Caki2 (cell line): ENCODE data around the gene MTUS2. TPM values are rescaled to one million over a fixed set of nuclear protein-coding genes. Genes with fewer than 3 reads are reported as not detected.
A peak's percentile ranks its signal among the peaks of the same experiment; 100 is the strongest.

Experiments used
- DNase-seq: peaks from one replicate; pipeline ENCODE4 v3.0.0-alpha.2; 2015; ENCODE audit warnings: low read depth
- in situ Hi-C: cut with HindIII; loops from 2 replicates; pipeline ENCODE4 v1.10.0; 2016; ENCODE audit warnings: low sequenced_read_pairs, low pct_unique_long_range_greater_than_20kb, mixed read lengths
- total RNA-seq: library from RNA; depleted of rRNA; stranded (reverse); fragments of >200 nt; shearing (Covaris generic); gene quantifications from 2 replicates; pipeline ENCODE4 v1.2.3, GENCODE V29; 2014; ENCODE audit warnings: low replicate concordance

MTUS2 gene
- total RNA-seq, 1 experiment from 2014 or later, result not detected

GRCh38 chr13:29507356-29507755 lies 687.2 kb downstream of the MTUS2 start:
- no peak for DNase-seq
- in situ Hi-C loops, result no loop called here

GRCh38 chr13:29508130-29508875 lies 688.2 kb downstream of the MTUS2 start:
- in situ Hi-C loops, result no loop called here
- DNase-seq, result peak; percentile 42

DNA sequence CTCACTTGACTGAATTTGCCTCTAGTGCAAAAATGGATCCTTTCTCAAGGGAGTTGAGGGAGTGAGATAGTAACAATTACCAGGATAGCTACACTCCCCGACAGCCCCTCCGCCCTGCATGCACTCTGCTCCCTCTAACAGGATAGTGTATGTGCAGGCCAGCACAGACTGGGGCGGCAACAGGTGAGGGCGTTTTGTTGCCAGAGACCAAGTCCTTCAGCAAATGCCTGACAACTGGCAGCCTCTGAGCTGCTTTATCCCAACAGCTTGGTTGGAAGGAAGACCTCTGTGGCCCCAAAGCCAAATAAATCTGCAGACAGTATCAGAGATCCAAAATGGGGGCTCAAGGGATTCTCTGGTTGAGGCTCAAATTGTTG lies 688.7 kb downstream of the MTUS2 start:
- in situ Hi-C loops, result no loop called here

DNA sequence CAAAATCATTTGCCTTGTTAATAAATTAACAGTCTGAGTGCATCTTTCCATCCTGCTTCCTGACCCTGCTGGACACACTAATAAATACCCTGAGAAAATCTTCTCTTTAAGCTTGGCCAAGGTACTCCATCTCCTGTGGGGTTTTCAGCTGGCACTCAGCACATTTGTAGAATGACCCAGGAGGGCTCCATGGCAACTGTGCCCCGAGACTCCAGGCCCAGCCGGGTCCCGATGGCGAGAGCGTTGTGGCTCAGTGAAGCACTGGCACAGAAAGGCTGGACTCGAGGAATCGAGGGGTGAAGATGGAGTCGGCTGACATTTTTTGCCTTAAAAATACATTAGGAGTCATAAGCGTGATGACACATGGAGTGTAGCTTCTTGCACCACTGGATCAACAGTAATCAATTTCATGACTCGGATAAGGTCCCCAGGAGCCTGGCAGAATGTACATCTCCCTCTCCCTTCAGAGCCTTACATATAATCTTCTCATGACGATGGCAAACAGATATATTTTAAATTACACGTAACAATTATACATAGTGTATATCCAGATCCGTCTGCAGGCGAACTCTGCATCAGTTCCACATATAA lies 690.0 kb downstream of the MTUS2 start:
- no peak for DNase-seq
- in situ Hi-C loops, result no loop called here

More for the DNA sequence above, 688.7 kb downstream of the MTUS2 start:
- DNase-seq, result no peak

GRCh38 chr13:29510651-29511084 lies 690.5 kb downstream of the MTUS2 start:
- DNase-seq, result no peak
- in situ Hi-C loops, result no loop called here

DNA sequence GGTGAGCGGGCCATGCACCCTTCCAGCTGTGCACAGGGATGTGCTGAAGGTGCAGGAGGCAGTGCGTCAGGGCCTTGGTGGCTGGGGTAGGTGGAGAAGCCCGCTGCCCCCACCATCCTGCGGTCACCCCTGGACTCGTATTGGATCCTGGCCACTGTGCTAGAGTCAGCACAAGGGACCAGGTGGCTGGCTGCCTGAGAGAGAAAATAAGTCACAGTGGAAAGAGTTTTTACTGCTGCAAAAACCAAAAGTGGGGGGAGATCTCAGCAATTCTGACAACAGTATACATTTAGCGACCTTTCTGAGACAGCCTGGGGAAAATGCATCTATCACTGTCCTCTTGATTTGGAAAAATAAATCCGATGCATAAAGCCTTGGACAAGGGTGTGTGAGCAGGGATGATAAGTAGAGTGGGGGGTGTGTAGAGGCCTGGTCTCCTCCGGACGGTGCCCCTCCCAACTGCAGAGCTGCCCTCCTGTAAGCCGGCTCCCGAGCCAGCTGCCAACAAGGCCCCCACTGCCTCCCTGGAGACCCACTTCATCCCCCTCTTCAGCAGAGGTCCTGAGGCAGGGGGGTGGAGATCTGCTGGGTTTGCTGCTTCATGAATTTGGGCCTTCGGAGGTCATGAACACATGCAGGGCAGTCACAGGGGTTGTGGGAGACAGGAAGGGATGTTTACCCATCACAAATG lies 691.1 kb downstream of the MTUS2 start:
- no peak for DNase-seq
- in situ Hi-C loops, result no loop called here

DNA sequence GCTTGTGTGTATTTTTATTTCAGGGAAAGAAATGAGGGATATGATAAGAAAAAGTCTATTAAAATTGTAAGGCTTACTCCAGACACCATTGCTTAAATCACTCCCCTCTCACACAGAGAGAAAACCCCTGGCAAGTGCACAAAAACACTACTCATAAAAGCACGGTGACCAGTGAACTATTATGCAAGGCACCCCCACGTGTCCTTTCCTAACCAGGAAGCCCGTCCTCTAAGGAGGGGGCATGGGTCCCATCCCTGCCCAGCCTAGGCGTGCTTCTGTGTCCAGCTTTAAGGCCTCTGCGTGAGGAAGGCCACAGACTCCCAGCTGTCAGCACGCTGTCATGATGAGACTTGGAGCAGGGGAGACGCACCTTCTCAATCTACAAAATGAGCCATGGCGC lies 691.8 kb downstream of the MTUS2 start:
- in situ Hi-C loops, result no loop called here
- DNase-seq, result no peak

DNA sequence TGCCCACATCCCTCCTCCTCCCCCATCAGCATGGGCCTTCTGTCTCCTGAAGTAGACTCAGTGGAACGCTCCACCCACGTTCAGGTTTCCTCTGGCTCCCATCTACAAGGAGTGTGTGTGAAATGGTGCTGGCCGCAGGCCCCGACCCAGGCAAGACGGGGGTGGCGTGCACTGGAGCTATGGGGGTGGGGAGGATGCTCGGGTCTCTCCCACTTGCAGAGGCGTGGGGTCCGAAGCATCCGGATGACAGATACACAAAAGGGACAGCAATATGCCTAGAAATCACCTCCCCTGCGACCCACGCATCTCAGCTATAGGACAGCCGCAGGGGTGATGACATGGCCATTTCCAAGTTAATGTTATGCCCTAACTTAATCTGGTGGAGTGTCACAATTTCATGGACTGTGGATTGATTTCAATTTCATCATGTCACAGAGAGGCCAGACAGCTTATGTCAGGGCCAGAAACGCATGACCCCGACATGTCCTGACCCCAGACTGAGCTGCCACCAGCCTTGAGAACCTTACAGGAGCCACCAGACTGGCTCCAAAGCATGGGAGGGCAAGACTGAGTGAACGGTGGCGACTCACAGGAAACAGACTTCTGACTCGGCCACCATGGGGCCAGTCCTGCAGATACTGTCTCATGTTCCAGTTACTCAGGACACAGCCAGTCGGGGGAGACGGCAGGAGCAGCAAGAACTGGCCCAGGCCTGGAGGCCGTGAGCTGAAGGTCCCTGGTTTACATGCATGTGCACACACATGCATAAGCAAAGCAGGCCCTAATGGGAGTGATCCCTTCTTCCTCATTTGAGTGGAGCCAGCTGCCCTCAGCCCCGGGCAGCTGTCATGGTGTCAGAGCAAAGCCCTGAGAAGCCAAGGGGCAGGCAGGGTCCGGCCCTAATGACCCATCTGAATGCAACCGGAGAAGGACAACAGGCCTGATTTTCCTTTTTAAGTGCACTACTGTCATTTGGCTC lies 693.2 kb downstream of the MTUS2 start:
- no peak for DNase-seq
- in situ Hi-C loops, result no loop called here

GRCh38 chr13:29513981-29514719 lies 694.0 kb downstream of the MTUS2 start:
- no peak for DNase-seq
- in situ Hi-C loops, result no loop called here

- in situ Hi-C loops, result no loop called here
- no peak for DNase-seq
These were observed 694.7 kb downstream of the MTUS2 start for GRCh38 chr13:29514720-29515310.

DNA sequence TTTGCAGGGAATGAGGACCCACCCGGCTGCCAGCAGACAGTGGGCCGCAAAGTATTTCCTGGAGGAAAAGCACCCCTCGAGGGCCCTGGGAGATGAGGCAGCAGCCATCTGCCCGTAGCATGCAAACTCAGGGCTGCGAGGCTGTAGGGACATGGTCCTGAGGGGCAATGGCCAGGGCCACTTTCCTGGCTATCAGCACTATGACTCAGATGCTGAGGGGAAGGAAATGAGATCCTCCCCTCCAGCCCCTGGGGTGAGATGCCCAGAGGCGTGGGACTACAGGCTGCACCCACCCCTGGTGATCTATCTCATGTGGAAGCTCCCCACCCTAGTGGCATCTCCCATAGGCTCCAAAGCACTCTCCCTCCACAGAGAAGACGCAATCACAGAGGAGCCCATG lies 695.2 kb downstream of the MTUS2 start:
- DNase-seq, result no peak
- in situ Hi-C loops, result no loop called here

DNA sequence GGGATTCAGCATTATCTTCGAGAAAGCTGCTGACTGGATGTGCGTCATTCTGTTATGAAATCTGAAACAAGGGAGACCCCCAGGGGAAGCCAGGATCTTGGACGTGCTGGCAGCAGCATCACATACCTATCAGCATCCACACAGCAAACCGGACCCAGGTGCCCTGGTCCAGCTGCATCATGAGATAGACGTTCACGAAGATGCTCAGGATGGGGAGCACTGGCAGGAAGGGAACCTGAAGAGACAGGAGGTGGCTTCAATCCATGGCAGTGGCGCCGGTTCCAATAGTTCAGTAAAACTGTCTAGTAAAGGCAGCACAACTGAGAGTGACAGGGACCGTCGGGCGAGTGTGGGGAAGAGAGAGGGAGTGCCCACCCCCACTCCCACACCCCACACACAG lies 695.9 kb downstream of the MTUS2 start:
- in situ Hi-C loops, result no loop called here
- no peak for DNase-seq

- in situ Hi-C loops, result no loop called here
- DNase-seq, result no peak
These were observed 696.7 kb downstream of the MTUS2 start for GRCh38 chr13:29516880-29517279.

DNA sequence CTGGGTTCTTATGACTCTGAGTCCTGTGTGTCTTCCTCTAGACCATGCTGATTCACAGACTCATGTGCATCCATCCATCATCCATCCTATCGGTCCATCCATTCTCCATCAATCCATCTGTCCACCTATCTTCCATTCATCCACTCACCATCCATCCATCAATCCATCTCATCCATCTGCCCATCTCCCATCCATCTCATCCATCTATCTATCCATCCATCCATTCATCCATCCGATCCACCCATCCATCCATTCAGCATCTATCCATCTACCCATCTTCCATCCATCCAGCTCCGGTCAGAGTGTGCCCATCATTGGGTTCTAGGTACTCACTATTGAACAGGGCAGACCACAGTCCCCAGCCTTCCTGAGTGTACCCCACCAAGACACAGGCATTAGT lies 699.8 kb downstream of the MTUS2 start:
- DNase-seq, result no peak
- in situ Hi-C loops, result no loop called here

DNA sequence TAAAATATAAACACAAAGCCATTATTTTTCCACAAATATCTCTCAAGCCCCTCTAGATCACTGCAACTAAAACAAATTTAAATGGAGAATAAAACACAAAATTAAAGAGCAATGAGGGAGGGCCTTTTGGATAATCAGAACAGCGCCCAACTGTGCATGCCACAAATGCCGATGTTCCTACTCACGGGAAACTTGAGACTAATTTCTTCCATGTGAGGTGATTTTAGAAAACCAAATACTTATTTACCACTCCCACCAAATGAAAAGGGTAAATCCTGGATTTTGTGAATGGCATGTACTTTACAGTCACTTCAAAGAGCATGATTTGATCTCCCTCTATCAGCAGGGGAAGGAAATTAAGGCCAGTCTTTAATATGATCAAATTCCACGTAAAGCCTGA lies 700.5 kb downstream of the MTUS2 start:
- in situ Hi-C loops, result no loop called here
- DNase-seq, result no peak

GRCh38 chr13:29521336-29521735 lies 701.2 kb downstream of the MTUS2 start:
- DNase-seq, result no peak

DNA sequence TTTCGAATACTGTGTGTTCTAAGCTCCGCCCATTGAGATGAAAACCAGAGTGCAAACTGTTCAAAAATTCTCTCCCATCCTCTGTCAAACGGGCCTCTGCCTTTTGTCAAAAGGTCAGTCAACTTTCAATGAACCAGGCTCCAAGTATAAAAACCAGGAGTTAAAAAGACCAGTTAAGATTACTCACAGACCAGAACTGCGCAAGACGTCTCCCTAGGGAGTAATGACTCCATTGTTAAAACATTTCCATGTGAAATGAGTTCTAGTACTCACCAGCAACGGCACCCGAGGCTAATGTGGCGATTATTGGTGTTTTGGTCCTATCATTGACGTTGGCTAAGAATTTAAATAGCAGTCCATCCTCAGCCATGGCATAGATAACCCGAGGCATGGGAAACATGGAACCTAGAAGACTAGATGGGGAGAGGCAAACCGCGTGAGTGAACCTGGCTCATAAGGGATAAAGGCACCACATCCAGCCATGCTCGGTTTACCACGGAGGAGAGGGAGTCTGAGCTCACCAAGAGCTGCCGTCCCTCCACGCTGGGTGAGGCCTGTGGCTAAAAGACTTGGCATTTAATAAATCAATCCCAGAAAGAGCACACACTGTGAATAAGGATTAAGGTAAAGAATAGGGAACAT lies 702.0 kb downstream of the MTUS2 start:
- in situ Hi-C loops, result no loop called here
- no peak for DNase-seq

More at GRCh38 chr13:29521336-29521735, 701.2 kb downstream of the MTUS2 start:
- in situ Hi-C loops, result no loop called here
